ENCODE measurements around the gene PTBP1. TPM values are rescaled to one million over a fixed set of nuclear protein-coding genes. Genes with fewer than 3 reads are reported as not detected.
A peak's percentile ranks its signal among the peaks of the same experiment; 100 is the strongest.

PTBP1 gene
- total and polyA plus RNA-seq, 2 of the 13 experiments (the other 11 are each of a cell fraction or from before 2014, with no cell fraction given) = 195 to 288 TPM

GRCh38 chr19:789701-790060 is 7.6 kb upstream of the PTBP1 start (continued):
- TF ChIP-seq ZFP90 (CRISPR knock-in tag; IDR thresholded peaks at IDR 0.05; ENCODE audit: borderline replicate concordance) (peak; percentile 71), ZNF740 (CRISPR knock-in tag; IDR thresholded peaks at IDR 0.05) (0 out of 2 replicates have a peak, but pooled peaks have one; percentile 33), ZMYM2 (CRISPR knock-in tag; IDR thresholded peaks at IDR 0.05) (peak; percentile 76; the same call in 1 of the 2 replicates), NFE2 (CRISPR knock-in tag; IDR thresholded peaks at IDR 0.05) (peak; percentile 80; the same call in 1 of the 2 replicates), CBX2 (IDR thresholded peaks at IDR 0.05; ENCODE audit: low read depth, low read length) (no peak), CBX2 (CRISPR knock-in tag; IDR thresholded peaks at IDR 0.05; ENCODE audit: low read depth) (no peak), ZNF264 (CRISPR knock-in tag; IDR thresholded peaks at IDR 0.05) (0 out of 2 replicates have a peak, but pooled peaks have one; percentile 18), CENPBD1 (CRISPR knock-in tag; IDR thresholded peaks at IDR 0.05; ENCODE audit: borderline replicate concordance, low read depth) (no peak), PTBP1 (IDR thresholded peaks at IDR 0.05; ENCODE audit: low read depth, low read length, poor library complexity, severe bottlenecking) (no peak), CEBPG (CRISPR knock-in tag; IDR thresholded peaks at IDR 0.05) (peak; percentile 32; the same call in 1 of the 2 replicates), TEAD3 (CRISPR knock-in tag; optimal IDR thresholded peaks at IDR 0.05; ENCODE audit: borderline replicate concordance) (peak; percentile 15), ZHX1 (CRISPR knock-in tag; IDR thresholded peaks at IDR 0.05; ENCODE audit: low read depth) (peak; percentile 33; the same call in 1 of the 2 replicates), SALL1 (CRISPR knock-in tag; IDR thresholded peaks at IDR 0.05) (peak; percentile 45; the same call in 1 of the 2 replicates), NONO (IDR thresholded peaks at IDR 0.05) (no peak), NONO (CRISPR knock-in tag; conservative IDR thresholded peaks at IDR 0.05) (peak; percentile 41; the same call in 1 of the 2 replicates), MAX (IDR thresholded peaks at IDR 0.05) (peak; percentile 28; the same call in 1 of the 2 replicates), TBX3 (IDR thresholded peaks at IDR 0.05; ENCODE audit: borderline replicate concordance) (no peak), GATAD2A (CRISPR knock-in tag; IDR thresholded peaks at IDR 0.05) (0 out of 2 replicates have a peak, but pooled peaks have one; percentile 8), HIVEP1 (CRISPR knock-in tag; IDR thresholded peaks at IDR 0.05) (peak; percentile 30; the same call in 1 of the 2 replicates), DPF2 (CRISPR knock-in tag; IDR thresholded peaks at IDR 0.05; ENCODE audit: borderline replicate concordance, low read depth) (no peak), MAFK (conservative IDR thresholded peaks at IDR 0.05 in 1 of 2, IDR thresholded peaks at IDR 0.05 in 1 of 2; ENCODE audit: low read length in 2 of 2) (peak; percentile 61 to 64), ZNF788 (CRISPR knock-in tag; IDR thresholded peaks at IDR 0.05; ENCODE audit: borderline replicate concordance) (no peak), ZNF543 (CRISPR knock-in tag; IDR thresholded peaks at IDR 0.05) (peak; percentile 69; the same call in 1 of the 2 replicates)
- TF ChIP-seq, protein P1, sequence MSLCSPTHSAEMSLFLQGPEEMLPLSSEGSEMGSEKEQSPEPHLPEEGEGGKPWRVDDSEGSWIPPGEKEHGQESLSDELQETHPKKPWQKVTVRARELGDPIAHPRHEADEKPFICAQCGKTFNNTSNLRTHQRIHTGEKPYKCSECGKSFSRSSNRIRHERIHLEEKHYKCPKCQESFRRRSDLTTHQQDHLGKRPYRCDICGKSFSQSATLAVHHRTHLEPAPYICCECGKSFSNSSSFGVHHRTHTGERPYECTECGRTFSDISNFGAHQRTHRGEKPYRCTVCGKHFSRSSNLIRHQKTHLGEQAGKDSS (CRISPR knock-in tag; IDR thresholded peaks at IDR 0.05; ENCODE audit: borderline replicate concordance, low read depth) = 0 out of 2 replicates have a peak, but pooled peaks have one; percentile 44
- TF ChIP-seq, protein P2, sequence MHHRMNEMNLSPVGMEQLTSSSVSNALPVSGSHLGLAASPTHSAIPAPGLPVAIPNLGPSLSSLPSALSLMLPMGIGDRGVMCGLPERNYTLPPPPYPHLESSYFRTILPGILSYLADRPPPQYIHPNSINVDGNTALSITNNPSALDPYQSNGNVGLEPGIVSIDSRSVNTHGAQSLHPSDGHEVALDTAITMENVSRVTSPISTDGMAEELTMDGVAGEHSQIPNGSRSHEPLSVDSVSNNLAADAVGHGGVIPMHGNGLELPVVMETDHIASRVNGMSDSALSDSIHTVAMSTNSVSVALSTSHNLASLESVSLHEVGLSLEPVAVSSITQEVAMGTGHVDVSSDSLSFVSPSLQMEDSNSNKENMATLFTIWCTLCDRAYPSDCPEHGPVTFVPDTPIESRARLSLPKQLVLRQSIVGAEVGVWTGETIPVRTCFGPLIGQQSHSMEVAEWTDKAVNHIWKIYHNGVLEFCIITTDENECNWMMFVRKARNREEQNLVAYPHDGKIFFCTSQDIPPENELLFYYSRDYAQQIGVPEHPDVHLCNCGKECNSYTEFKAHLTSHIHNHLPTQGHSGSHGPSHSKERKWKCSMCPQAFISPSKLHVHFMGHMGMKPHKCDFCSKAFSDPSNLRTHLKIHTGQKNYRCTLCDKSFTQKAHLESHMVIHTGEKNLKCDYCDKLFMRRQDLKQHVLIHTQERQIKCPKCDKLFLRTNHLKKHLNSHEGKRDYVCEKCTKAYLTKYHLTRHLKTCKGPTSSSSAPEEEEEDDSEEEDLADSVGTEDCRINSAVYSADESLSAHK (CRISPR knock-in tag; IDR thresholded peaks at IDR 0.05; ENCODE audit: borderline replicate concordance) = no peak
